GM10248 (cell line): ENCODE results near the gene SLC39A10.

Source experiments
- CTCF ChIA-PET: fragments of 300-600 bp; sonication (Branson Sonifier 250); formaldehyde crosslinking; extraction: SDS; loops from one replicate; lab custom pipeline; 2021; ENCODE audit warnings: antibody characterized with exemption; lab: Yijun Ruan, JAX
- POLR2A ChIA-PET: fragments of 350-650 bp; sonication (Branson Sonifier 250); formaldehyde crosslinking; extraction: SDS; loops from one replicate; lab custom pipeline; 2020; ENCODE audit warnings: antibody characterized with exemption; lab: Yijun Ruan, JAX
- DNase-seq: peaks from one replicate; pipeline ENCODE4 v3.0.0; 2012; ENCODE audit errors: extremely low spot score
- CTCF ChIP-seq: IDR thresholded peaks from 2 replicates; pipeline ENCODE4 v1.5.1; 2012; ENCODE audit warnings: mild to moderate bottlenecking, low read depth; ENCODE audit errors: extremely low read depth, missing control alignments, control extremely low read depth

SLC39A10 gene

GRCh38 chr2:195633573-195633870, 23.5 kb upstream of the SLC39A10 start:
- POLR2A ChIA-PET, result no interaction called here
- no peak for DNase-seq
- no peak for TF ChIP-seq CTCF
- CTCF ChIA-PET, result interaction anchor here (1.3 to 1.7 kb wide), 2 partner anchors 15 to 23 kb away, joined by 3 to 4 read pairs; no protein-coding TSS in a partner anchor

- no peak for TF ChIP-seq CTCF
- DNase-seq, result no peak
- CTCF ChIA-PET, result interaction anchor here (1.3 to 1.7 kb wide), 2 partner anchors 15 to 23 kb away, joined by 3 to 4 read pairs; no protein-coding TSS in a partner anchor
- POLR2A ChIA-PET, result no interaction called here
Measured at GRCh38 chr2:195633974-195634373, 23.1 kb upstream of the SLC39A10 start.

- CTCF ChIA-PET, result interaction anchor here (1.3 kb wide), 1 partner anchor 24 kb away, joined by 4 read pairs; no protein-coding TSS in a partner anchor
- no peak for TF ChIP-seq CTCF
- no peak for DNase-seq
- POLR2A ChIA-PET, result no interaction called here
Measured at GRCh38 chr2:195636890-195637289, 20.1 kb upstream of the SLC39A10 start.

- no peak for DNase-seq
- POLR2A ChIA-PET, result no interaction called here
- CTCF ChIA-PET, result interaction anchor here (0.8 to 1.3 kb wide), 2 partner anchors 12 to 163 kb away, joined by 3 to 4 read pairs; no protein-coding TSS in a partner anchor
- no peak for TF ChIP-seq CTCF
Measured at GRCh38 chr2:195638750-195639149, 18.3 kb upstream of the SLC39A10 start.

GRCh38 chr2:195639238-195639858, 17.7 kb upstream of the SLC39A10 start:
- ChIA-PET CTCF (no interaction called here), POLR2A (no interaction called here)
- no peak for TF ChIP-seq CTCF
- no peak for DNase-seq

- no peak for TF ChIP-seq CTCF
- no peak for DNase-seq
- CTCF ChIA-PET, result no interaction called here
- POLR2A ChIA-PET, result no interaction called here
Measured at GRCh38 chr2:195639959-195640358, 17.1 kb upstream of the SLC39A10 start.
